Measurements from ENCODE around the gene EML3.

- TF ChIP-seq CTCF (IDR thresholded peaks at IDR 0.05; ENCODE audit: control extremely low read depth in 1 of 3, insufficient read depth in 1 of 3, low read depth in 1 of 3, low read length in 3 of 3) (no peak), EP300 (IDR thresholded peaks at IDR 0.05; ENCODE audit: borderline replicate concordance in 1 of 2, low read depth in 2 of 2, low read length in 2 of 2) (no peak), FOSL1 (IDR thresholded peaks at IDR 0.05; ENCODE audit: insufficient read depth, low read depth, low read length) (no peak), ATF3 (IDR thresholded peaks at IDR 0.05; ENCODE audit: insufficient read depth, low read depth, low read length) (no peak), POLR2A (IDR thresholded peaks at IDR 0.05; ENCODE audit: control extremely low read depth in 1 of 2, low read depth in 2 of 2, low read length in 2 of 2) (no peak), EZH2 (IDR thresholded peaks at IDR 0.05; ENCODE audit: low read depth, low read length, severe bottlenecking) (no peak), KDM5A (IDR thresholded peaks at IDR 0.05; ENCODE audit: low read length) (no peak), SRF (IDR thresholded peaks at IDR 0.05; ENCODE audit: low read depth, low read length) (no peak), BACH1 (IDR thresholded peaks at IDR 0.05; ENCODE audit: low read length) (no peak), EGR1 (IDR thresholded peaks at IDR 0.05; ENCODE audit: borderline replicate concordance, low read depth, low read length) (no peak), POLR2AphosphoS5 (IDR thresholded peaks at IDR 0.05; ENCODE audit: low read depth, low read length) (no peak)
Measured at GRCh38 chr11:62575837-62576236, 36.7 kb downstream of the EML3 start.
